ENCODE measurements around the gene KCNG1. TPM values are rescaled to one million over a fixed set of nuclear protein-coding genes. Genes with fewer than 3 reads are reported as not detected.
"Not testable (repeated sequence)": the region's sequence is repeated elsewhere in the genome, so short reads cannot be mapped to it uniquely, and the experiment has no call there.

Gene KCNG1
- total RNA-seq, 1 donor from 2014 or later = 14.9 TPM

DNA sequence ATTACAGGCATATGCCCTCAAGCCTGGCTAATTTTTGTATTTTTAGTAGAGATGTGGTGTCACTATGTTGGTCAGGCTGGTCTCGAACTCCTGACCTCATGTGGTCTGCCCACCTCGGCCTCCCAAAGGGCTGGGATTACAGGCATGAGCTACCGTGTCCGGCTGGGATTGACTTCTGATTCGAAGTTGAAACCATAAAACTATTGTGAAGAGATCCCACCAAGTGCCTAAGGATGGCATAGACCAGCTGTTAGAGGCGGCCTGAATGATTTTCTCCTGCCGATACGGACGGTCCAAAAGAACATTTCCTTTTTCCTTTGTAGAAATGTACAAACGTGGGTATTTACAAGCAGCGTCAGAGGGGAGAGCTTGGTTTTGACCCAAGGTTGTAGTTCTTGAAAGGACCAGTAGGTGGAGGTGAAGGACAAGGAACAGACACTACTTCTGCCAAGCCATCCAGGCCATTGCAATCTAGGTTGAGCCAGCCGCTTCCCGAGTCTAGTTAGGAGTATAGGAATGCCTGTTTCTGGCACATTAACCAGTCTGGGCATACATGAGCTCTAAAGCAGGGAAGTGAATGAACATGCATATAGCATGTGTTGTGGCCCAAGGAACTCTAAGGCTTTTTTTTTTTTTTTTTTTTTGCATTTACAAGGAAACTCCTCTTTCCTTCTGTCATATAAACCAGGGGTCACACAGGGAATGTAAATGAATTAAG, 35.3 kb downstream of the KCNG1 start:
- DNase-seq (ENCODE audit: low spot score) = peak; percentile 90

DNA sequence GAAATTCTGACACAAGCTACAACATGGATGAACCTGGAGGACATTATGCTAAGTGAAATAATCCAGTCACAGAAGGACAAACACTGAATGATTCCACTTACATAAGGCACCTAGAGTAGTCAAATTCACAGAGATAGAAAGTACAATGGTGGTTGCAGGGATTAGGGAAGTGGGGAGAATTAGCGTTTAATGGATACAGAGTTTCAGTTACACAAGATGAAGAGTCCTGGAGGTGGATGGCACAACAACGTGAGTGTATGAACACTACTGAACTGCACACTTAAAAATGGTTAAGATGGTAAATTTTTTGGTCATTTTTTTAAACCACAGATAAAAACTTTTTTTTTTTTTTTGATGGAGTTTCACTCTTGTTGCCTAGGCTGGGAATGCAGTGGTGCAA, 39.6 kb downstream of the KCNG1 start:
- DNase-seq (ENCODE audit: low spot score) = no peak

DNA sequence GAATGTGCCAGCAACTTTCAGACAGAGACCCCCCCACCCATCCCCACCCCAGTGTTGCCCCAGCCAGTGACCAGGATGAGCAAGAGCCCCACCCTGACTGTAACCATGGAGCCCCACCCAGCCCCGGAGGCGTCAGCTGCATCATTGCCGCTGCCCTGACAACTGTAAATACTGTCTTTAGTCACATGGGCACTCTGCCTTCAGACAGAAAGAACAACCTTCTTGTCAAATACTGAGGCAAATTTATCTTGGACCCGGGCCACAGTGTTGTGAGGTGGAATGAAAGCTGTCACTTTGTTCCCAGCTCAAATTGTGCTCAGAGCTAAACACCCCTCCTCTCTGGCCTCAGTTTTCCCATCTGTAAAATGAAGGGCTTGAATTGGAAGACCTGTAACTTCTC, 40.5 kb downstream of the KCNG1 start:
- peak; percentile 46 for DNase-seq (ENCODE audit: low spot score)

DNA sequence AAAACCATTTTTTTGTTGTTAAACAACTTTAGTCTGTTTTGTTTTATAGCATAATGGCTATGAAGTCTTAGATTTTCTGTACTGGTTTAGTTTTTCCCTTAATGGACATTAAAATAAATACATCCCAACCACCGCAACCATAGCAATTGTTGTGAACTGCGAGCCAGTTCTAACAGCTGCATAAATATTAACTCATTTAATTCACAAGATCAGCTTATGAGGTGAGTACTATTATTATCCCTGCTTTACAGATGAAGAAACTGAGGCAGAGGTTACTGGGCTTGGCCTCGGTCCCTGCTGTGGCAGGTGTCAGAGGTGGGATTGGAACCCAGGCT, 41.2 kb downstream of the KCNG1 start:
- DNase-seq (ENCODE audit: low spot score) = no peak

DNA sequence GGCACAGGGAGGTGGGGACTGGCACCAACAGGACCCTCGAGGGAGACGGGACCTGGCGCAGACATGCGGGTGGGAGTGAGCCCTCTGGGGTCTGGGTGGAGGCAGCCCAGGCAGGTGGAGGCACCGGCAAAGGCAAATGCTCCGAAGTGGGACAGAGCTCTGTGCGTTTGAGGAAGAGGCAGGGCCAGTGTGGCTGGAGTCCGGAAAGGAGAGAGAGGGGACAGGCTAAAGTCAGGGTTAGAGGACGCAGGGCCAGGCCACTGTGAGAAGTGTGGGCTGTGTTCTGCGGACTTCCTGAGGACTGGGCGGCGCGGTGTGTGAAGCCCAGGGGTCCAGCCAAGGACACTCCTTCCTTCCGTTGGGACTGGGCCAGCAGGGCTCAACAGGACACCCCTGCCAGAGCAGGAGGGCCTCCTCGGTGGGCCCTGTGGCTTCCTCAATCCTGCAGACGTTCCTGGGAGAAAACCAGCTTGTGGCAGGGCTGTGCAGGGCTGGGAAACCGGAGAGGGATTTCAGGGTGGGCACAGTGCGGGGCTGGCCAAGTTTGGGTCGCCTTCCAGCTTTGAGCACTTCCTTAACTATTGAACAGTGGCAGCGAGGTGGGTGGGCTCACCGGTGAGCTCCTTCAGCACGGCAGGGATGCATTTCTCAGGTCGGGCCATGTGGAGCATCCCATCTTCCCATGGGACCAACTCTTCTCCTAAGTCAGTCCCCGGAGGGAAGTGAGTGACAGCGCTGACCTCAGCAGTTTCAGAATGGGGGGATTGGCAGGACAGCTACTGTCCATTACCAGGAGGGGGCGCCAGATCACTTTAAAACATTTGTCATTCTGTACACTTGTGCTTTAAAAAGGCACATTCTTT, 41.8 kb downstream of the KCNG1 start:
- peak; percentile 62 for DNase-seq (ENCODE audit: low spot score)

DNA sequence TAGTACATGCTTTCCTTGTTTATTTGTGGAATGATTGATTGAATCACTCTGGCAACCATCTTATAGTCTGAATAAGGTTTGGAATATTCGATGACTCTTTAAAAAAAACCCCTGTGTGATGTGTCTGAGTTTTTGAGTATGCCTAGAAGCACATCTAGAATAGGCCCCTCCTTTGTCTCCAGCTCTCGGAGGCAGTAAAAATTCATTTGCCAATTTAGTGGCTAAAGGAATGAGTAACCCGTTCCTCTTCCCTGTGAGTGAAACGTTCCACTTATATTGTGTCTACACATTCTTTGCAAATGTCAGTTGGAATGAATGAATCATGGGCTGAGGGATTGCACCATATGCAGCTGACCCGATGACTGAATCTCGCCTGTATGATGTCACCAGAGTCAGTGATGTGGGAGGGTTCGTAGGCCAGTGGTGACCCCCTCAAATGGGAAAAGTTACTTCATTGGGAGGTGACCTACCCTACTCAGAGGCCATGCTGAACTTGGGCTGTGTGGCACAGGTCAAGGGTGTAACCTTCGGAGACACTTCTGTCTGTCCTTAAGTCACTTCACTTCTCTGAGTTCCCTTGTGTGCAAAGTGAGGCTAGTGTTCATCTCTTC, 42.7 kb downstream of the KCNG1 start:
- DNase-seq (ENCODE audit: low spot score) = peak; percentile 46

DNA sequence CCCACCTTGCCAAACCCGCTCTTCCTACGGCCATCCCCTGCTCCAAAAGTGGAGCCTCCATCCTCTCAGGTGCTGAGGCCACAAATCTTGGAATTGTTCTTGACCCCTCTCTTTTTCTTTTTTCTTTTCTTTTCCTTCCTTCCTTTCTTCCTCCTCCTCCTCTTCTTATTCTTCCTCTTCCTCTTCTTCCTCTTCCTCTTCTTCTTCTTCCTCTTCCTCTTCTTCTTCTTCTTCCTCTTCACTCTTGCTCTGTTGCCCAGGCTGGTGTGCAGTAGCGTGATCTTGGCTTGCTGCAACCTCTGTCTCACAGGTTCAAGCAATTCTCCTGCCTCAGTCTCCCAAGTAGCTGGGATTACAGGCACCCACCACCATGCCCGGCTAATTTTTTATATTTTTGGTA, 44.4 kb downstream of the KCNG1 start:
- not testable (repeated sequence) for DNase-seq (ENCODE audit: low spot score)

DNA sequence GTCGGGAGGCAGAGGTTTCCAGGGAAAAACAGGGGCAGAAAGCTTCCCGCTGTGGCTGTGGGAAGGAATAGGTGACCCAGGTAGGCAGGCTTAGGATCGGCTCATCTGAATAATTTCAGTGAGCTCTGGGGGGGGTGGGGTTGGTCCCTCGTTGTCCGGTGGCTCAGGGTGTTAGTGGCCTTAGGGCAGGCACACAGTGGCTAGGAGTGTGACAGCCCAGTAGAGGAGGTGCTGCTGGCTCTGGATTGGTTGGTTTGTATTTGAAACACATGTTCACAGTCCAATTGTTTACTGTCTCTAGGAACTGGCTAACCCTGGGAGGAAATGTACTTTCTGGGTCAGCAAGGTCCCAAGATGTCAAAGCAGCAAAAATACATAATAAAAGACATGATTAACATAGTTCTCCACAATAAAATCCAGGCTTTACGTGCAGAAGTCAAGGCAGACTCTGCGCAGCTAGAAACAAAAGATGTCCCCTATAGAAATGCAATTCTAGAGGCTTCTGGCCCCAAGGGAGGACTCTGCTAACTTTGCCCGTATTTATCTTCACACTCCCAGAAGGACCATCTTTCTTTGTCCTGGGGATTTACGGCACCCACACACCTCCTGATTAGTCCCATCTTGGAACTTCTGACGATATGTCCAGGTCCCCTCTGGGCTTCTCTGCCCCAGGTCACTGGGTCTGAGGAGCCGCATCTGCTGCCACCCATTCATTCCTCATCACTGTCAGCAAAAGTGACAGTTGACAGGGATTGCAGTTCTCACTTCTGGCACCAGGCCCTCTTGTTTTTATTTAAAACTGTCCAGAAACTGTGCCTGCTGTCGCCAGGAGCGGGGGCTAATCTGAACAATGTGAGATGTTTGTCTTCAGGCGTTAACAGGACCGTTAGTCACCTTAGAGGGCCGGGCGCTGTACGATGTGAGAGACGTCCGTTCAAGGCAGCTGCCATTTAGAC, 45.6 kb downstream of the KCNG1 start:
- no peak for DNase-seq (ENCODE audit: low spot score)

DNA sequence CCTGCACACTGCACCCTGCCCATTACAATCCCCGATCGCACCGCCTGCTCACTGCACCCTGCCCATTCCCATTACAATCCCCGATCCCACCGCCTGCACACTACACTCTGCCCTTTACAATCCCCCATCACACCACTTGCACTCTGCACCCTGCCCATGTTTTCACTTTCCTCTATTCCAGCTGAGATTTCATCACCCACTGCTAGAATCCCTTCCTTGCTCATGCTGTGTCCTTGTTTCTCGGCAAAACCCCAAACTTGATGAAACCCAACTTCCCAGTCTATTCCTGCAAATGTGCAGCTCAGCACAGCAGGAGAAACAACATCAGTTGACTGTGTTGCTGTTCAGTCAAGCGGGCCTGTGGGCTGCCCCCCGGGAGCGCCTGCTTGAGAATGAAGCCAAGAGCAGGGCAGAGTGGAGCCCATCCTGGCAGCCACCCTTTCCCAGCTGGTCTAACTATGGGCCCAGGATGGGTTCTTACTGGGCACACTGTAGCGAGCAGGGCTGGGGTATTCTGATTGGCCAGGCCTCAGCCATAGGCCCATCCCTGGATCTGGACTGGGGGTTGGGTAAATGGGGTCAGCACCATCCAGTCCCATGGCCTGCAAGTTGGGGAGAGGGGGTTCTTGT, 47.1 kb downstream of the KCNG1 start:
- DNase-seq (ENCODE audit: low spot score) = no peak

DNA sequence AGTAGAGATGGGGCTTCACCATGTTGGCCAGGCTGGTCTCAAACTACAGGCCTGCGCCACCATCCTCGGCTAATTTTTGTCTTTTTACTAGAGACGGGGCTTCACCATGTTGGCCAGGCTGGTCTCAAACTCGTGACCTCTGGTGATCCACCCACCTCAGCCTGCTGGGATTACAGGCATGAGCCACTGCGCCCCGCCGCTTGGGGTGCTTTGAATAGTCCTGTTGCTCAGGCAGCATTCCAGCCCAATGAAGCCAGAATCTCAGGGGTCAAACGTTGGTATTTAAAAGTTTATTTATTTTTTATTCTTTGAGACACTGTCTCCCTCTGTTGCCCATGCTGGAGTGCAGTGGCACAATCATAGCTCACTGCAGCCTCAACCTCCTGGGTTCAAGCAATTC, 53.0 kb downstream of the KCNG1 start:
- no peak for DNase-seq (ENCODE audit: low spot score)

DNA sequence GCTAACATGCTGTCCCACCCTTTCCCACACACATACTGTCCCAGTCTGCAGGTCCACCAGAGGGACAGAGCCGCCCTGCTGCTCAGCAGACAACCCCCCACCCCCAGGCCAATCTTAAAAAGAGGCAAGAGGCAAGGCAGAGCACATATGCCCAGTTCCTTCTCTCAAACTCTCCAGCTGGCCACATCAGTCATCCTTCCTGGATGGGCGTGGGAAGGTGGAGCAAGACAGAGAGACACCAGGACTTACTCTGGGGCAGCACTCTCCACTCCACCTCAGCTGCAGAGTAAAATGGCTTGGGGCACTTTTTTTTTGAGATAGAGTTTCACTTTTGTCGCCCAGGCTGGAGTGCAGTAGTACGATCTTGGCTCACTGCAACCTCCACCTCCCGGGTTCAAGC, 53.5 kb downstream of the KCNG1 start:
- no peak for DNase-seq (ENCODE audit: low spot score)

DNA sequence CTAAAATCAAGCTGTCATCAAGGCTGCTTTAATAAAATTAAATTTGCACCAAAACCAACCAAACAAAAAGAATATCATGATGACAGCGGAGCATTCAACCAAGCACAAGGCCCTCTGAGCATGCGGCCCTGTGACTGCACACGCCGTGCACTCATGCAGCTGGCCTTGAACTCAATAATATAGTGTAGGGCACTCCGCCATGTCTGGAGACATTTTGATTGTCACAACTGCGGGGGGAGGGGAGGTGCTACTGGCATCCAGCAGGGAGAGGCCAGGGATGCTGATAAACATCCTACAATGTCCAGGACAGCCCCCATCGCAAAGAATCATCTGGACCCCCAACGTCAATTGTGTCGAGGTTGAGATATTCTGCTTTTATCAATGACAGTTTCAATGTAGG, 54.6 kb downstream of the KCNG1 start:
- no peak for DNase-seq (ENCODE audit: low spot score)

DNA sequence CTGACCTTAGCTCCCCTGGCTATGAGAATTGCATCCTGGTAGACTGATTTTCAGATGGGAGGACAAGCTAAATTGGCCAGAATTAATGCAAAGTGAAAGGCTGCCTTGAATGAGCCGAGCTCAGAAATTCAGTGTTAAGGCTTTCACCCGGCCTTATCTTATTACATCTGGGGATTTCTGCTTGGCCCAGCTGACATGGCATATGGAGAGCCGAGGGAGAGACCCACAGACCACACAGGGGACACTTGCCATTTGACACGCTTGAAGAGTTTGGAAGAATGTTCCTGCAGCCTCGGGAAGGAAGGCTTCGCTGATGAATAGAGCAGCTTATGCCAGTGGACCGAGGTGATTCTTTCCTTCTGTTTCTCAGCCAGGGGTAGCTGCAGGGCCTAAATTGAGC, 55.3 kb downstream of the KCNG1 start:
- DNase-seq (ENCODE audit: low spot score) = no peak

DNA sequence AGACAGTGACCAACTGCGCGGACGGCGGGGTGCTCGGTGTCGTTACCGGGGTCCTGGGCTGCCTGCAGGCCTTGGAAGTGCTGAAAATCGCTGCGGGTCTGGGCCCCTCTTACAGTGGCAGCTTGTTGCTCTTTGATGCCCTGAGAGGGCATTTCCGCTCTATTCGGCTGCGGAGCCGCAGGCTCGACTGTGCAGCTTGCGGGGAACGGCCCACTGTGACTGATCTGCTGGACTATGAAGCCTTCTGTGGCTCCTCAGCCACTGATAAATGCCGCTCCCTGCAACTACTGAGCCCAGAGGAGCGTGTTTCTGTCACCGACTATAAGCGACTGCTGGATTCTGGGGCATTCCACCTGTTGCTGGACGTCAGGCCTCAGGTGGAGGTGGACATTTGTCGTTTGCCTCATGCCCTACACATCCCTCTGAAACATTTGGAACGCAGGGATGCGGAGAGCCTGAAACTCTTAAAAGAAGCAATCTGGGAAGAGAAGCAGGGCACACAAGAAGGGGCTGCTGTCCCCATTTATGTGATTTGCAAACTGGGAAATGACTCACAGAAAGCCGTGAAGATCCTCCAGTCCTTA, 63.3 kb downstream of the KCNG1 start:
- no peak for DNase-seq (ENCODE audit: low spot score)

DNA sequence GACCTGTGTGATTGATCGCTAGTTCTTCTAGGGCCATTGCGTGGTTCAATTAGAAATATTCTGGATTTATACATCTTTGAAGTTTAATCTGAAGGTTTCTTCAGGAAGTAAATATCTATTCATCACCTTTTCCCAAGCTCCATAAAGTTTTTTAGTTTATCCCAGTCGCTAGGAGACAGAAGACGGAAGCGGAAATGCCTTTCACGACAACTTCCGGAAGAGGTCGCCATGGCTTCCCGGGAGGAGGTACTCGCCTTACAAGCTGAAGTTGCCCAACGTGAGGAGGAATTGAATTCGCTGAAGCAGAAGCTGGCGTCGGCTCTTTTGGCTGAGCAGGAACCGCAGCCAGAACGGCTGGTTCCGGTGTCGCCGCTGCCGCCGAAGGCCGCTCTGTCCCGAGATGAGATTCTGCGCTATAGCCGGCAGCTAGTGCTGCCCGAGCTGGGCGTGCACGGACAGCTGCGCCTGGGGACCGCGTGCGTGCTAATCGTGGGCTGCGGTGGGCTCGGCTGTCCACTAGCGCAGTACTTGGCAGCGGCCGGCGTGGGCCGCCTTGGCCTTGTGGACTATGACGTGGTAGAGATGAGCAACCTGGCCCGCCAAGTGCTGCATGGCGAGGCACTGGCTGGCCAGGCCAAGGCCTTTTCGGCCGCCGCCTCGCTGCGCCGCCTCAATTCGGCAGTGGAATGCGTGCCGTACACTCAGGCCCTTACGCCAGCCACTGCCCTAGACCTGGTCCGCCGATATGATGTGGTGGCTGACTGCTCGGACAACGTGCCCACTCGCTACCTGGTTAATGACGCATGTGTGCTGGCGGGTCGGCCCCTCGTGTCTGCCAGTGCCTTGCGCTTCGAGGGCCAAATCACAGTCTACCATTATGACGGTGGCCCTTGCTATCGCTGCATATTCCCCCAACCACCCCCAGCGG, 64.0 kb downstream of the KCNG1 start, which contains the start of gene MOCS3:
Gene MOCS3 (plus strand): TSS at position 204 of the 928 bp plus-strand sequence. CDS start 25 bp downstream, at position 229.
- DNase-seq (ENCODE audit: low spot score) = peak; percentile 95

DNA sequence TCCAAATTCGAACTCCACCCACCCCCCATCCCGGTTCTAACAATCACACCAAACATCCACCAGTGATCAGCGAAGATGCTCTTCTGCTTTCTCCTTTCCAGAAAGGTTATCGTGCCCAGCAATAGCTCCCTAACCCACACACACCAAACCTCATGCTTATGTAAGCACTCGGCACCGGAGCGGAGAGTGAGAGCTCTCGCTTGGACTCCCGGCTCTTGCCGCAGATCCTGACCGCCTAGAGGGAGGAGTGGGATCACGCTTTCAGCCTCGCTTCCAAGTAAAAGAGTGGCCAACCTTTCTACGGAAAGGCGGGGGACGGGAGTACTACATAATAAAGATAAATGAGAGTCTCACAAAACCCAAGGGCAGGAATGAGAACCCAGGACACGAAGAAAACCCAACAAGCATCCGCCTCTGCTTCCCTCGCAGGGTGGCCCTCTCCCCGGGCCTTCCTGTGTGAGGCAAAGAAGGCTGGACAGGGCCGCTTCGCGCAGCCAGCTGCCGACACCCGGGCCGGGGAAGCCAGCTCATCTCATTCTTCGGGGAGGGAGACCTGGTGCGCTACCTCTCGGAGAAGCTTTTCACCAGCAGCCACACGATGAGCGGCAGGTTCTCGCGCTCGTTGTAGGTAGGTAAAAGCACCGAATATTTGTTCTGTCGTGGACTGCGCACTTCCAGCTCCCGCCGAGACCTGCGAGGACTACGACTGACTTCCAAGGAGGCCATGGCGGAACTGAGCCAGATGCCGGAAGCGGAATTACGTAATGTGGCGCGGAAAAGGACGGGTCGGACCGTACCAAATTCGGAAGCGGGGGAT, 64.9 kb downstream of the KCNG1 start, which contains the start of gene DPM1:
Gene DPM1 (minus strand): TSS at position 735 of the 817 bp plus-strand sequence. CDS start 9 bp downstream, at position 726.
- peak; percentile 94 for DNase-seq (ENCODE audit: low spot score)

DNA sequence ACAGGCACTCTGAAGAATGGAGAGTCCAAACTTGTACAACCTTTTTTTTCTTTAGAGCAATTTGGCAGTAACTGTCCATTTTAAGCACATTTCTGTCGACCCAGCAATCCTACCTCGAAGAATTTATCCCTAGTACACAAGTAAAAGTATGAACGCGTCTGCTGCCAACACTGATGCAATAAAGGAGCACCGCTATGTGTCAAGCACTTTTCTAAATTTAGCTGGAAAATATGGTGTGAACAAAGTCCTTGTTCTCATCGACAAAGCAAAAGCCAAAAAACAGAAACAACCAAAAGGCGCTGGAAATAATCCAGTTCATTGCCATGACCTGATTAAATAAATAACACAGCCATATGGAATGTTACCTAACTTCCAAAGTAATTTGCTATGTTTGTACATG, 65.6 kb downstream of the KCNG1 start:
- no peak for DNase-seq (ENCODE audit: low spot score)

DNA sequence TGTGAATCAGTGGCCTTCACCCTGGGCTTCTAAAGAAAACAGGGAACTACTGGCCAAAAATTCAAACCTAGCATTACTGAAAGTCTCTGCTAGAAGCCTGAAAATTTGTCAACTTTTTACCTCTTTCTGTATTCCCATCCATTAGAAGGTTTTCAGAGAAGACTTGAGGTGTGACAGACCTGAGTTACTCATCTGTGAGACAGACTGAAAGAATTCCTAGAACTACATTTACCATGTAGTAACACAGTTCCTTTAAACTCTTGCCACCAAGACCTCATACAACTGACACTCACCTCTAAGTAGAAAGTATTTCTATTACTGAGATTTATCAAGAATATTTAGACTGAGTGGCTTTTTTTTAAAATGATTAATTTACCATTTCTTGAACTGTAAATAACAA, 69.1 kb downstream of the KCNG1 start:
- no peak for DNase-seq (ENCODE audit: low spot score)

All from umbilical cord (tissue), 2 donors.